NCI-H1105 treated with DMSO at 0.1 percent for 48 hours (cell line): ENCODE measurements around the gene CCDC85C.
"Not testable (repeated sequence)": the region's sequence is repeated elsewhere in the genome, so short reads cannot be mapped to it uniquely, and the experiment has no call there.

ENCODE experiments used
- DNase-seq: peaks from one replicate; lab custom pipeline; 2025; lab: John Stamatoyannopoulos, UW

CCDC85C gene

DNA sequence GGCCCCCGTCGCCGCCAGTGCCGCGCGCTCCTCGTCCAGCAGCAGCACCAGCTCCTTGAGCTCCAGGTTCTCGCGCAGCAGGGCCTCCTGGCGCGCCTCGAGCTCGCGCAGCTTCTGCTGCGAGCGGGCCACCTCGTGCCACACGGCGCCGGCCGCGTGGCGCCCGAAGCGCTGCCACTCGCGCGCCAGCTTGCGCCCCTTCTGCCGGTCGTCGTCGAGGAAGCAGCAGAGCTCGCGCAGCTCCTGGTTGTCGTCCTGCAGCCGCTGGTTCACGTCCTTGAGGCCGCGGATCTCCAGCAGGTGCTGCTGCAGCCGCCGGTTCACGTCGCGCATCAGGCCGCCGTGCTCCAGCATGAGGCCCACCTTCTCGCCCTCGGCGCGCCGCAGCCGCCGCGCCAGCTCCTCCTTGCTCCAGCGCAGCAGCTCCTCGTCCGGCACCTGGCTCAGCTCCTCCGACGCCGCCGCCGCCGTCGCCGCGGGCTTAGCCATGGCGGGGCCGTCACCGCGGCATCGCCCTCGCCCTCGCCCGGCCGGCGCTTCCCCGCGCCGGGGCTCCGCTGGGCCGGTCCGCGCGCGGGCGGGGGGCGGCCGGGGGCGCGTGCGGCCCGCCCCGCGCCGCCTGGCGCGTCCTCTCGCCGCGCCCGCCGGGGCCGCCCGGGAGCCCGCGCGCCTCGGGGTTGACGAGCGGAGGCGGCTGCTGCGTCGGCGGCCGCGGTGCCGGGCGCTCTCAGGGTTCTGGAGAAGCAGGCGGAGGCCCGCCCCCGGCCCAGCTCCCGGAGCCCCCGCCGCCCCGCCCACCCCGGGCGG lies at the start of gene CCDC85C:
CCDC85C (minus strand) TSS at position 737 of the 807 bp plus-strand sequence; CDS start at position 489, 248 bp downstream.
- DNase-seq, result peak; percentile 43

DNA sequence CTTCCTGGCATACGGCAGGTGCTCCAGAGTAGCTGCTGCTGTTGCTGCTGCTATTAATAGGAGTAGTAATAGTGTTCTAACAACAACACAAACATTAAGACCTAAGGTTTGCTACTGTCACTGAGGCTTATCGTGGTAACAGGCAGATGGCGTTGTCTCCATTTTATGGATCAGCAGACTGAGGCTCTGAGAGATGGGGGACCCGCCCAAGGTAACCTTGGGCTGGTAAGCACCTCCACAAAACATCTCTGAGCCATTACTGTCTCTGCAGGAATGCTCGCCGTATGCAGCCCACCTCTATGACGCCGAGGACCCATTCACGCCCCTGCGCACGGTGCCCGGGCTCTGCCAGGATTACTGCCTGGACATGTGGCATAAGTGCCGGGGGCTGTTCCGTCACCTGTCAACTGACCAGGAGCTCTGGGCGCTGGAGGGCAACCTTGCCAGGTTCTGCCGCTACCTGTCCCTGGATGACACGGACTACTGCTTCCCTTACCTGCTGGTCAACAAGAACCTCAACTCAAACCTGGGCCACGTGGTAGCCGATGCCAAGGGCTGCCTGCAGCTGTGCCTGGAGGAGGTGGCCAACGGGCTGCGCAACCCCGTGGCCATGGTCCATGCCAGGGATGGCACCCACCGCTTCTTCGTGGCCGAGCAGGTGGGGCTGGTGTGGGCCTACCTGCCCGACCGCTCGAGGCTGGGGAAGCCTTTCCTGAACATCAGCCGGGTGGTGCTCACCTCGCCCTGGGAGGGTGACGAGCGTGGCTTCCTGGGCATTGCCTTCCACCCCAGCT lies 48.1 kb upstream of the CCDC85C start:
- no peak for DNase-seq

GRCh38 chr14:99650189-99650588 lies 46.2 kb upstream of the CCDC85C start:
- DNase-seq, result no peak

DNA sequence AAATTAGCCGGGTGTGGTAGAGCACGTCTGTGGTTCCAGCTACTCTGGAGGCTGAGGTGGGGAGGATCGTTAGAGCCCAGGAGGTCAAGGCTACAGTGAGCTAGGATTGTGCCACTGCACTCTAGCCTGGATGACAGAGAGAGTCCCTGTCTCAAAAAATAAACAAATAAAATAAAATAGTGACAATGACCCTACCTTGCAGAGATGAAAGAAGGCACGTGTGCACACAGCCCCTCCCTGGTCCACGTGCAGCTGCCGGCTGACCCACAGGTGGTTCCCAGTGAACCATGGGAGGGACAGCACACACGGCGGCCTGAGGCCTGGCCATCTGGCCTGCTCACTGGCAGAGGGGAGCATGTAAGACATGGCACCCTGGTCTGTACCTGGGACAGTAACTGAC lies 45.6 kb upstream of the CCDC85C start:
- no peak for DNase-seq

DNA sequence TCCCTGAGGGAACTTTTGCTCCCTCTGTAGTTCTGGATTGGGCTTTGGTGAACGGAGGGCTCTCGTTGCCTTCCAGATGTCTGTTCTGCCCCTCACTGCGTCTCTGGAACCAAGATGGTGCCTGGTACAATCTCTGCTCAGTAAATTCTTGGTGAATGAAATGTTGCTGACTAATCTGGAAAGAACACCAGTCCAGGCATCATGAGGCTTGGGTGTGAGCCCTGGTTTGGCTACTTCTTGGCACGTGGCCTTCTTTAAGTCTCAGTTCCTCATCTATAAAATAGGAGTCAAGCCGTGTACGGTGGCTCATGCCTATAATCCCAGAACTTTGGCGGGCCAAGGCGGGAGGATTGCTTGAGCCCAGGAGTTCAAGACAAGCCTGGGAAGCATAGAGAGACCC lies 45.2 kb upstream of the CCDC85C start:
- no peak for DNase-seq

DNA sequence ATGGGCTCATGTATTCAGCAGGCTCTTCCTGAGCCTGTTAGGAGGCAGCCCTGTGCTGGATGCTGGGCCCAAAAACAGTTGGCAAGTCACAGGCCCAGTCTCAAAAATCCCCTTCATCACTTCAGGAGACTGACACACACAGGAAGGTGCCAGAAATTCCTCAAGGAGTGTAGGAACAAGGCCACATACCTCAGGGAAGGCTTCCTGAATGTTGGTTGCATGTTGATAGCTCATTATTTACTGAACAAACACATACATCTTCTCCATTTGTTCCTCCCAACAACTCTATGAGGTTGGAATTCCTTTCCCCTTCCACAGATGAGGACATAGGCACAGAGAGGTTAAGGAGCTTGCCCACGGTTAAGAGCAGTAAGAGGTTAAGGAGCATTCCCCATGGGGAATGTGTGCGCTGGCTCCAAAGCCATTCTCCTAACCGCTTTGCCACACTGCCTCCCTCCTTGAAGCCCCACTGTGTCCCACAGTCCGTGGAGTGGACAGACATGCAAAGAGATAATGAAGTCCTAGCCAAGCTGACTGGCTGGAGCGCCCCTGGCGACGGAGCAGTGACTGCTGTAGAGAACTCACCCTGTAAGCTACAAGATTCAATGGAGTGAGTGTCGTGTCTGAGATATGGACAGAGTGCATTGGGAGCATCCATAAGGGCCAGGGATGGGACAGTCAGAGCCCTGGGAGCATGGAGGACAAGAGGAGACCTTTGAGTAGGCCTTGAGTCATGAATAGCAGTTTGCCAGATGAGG lies 44.2 kb upstream of the CCDC85C start:
- no peak for DNase-seq

GRCh38 chr14:99647411-99647810 lies 43.4 kb upstream of the CCDC85C start:
- DNase-seq, result no peak

DNA sequence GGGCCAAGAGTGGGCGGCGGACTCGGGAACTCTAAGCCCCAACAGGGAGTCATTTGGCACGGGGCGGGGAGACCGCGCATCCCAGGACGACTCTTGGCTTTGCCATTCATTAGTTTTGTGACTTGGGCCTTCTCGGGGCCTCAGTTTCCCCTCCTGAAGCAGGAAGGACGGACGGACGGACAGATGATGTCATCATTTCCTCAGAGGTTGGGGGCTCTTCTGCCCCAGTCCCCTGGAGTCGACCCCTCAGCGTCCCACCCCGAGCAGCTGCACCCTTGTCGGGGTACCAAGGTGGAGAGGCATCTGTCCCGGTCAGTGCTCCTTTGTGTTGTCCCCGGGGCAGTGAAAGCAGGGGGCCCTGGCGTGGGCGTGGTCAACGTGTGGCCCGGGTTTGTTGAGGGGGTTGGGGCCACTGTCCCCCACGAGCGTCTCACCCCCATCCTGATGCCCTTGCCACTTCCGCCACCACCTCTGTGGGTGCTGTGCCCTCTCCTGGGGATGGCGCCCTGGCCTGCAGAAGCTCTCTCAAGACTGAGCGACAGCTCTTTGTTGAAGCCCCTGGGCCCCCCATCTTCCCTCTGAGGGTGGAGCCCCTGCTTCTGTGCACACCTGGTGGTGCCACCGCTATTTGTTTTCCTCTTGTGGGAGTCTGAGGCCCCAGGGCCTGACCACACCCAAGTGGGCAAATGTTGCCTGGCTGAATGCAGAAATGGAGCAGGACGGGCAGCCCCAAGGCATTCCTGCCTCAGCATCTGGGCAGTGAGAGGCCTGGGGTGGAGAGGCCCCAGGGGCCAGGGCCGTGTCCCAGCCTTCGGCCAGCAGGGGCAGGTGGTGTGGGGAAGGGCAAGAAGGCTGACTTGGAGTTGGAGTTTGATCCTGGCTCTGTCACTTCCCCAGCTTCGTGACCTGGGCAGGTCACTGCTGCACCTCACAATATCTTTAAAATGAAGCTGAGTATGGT lies 41.8 kb upstream of the CCDC85C start:
- DNase-seq, result no peak

DNA sequence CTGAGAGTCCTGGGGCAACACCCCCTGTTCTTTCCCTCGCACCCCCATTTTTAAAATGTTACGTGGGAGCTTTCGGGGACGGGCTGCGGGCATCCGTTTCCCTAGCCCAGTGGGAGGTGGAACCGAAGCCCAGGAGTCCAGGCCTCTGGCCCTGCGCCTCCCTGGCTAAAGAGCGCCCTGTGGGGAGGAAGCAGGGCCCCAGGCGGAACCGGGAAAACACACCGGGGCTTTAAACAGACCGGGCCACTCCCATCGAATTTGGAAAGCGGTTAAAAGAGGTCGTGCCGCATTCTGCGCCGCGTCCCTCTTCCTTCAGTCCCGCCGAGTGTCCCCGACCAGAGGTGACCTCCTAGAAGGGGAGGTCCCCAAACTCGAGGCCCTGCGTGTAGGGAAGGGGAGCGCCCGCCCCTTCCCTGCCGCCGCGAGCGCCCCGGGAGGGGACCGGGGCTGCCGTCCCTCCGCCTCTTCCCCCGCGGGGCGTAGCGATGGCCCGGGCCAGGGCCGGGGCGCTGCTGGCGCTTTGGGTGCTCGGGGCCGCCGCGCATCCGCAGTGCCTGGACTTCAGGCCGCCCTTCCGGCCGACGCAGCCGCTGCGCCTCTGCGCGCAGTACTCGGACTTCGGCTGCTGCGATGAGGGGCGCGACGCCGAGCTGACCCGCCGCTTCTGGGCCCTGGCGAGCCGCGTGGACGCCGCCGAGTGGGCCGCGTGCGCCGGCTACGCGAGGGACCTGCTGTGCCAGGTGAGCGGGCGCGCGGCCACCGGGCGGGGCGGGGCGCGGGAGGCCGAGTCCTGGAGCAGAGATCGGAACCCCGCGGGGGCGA lies 40.9 kb upstream of the CCDC85C start, which contains the start of gene HHIPL1:
HHIPL1 (plus strand) TSS at position 407 of the 822 bp plus-strand sequence; CDS start at position 486, 79 bp downstream.
- DNase-seq, result no peak

GRCh38 chr14:99644035-99644587 lies 40.1 kb upstream of the CCDC85C start:
- DNase-seq, result no peak

DNA sequence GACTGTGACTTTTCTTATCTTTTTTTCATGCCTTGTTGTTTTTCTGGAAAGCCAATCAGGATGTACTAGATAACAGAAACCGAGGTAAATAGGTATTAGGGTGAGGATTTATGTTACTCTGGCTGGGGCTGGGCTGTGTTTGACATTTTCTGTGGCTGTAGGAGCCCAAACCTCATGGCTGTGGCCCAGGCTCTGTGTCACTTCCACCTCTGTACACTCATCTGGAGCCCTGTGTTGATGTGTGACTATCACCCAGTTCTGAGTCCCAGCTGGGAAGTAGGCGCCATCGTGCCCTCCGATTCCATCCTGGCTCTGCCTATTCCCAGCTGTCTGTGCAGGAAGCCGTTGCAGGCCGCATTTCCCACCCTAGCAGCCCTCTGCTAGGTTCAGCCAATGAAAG lies 39.3 kb upstream of the CCDC85C start:
- DNase-seq, result no peak

- not testable (repeated sequence) for DNase-seq
Measured at GRCh38 chr14:99642771-99643170, 38.8 kb upstream of the CCDC85C start.

- DNase-seq, result no peak
Measured at GRCh38 chr14:99637624-99638023, 33.6 kb upstream of the CCDC85C start.

DNA sequence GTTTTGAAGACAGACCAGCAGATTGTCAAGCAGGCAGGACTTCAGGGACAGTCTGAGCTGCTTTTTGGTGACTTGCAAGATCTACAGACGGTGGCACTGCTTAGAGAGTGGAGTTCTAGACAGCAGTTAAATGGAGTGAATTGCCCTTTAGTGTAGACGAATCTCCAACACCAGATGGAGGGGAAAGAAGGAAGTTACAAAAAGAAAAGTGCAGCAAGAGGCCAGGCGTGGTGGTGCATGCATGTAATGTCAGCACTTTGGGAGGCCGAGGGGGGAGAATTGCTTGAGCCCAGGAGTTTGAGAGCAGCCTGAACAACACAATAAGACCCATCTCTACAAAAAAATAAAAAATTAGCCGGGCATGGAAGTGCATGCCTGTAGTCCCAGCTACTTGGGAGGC lies 32.5 kb upstream of the CCDC85C start:
- DNase-seq, result no peak

DNA sequence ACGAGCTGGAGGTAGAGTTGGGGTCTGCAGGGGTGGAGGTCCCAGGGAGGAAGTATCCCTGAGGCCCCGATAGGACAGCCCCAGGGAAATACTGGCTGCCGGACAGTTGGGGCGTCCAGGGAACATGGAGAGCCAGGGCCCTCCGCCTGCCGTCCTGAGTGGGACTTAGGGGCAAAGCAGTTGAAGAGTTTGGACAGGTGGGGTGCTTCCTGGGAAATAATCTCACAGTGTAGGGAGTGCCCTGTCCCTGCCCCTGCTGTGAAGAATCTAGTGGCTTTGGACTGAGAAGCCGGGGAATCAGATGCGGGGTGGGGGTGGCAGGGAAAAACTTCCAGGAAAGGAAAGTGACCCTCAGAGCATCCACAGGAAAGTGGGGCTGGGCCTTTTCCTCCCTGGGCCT lies 31.1 kb upstream of the CCDC85C start:
- DNase-seq, result no peak

DNA sequence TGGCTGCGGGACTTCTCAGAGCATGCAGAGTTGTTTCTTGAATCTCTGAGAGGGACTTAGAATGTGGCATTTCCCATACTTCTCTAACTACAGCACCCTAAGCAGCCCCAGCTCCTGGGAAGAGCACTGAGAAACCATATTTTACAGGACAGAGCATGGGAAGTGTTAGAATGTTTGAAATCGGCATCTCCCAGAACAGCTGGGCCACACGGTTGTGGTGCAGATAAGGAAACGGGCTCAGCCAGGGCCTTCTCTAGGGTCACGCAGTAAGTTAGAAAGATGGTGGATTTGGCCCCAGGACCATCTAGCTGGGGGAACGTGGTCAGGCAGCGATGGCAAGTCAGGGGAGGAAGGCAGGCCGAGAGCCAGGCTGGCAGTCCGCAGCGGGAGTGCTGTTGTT lies 30.4 kb upstream of the CCDC85C start:
- DNase-seq, result no peak

GRCh38 chr14:99633918-99634317 lies 29.9 kb upstream of the CCDC85C start:
- no peak for DNase-seq

GRCh38 chr14:99633141-99633540 lies 29.1 kb upstream of the CCDC85C start:
- no peak for DNase-seq

- no peak for DNase-seq
Measured at GRCh38 chr14:99632410-99633035, 28.5 kb upstream of the CCDC85C start.

- no peak for DNase-seq
Measured at GRCh38 chr14:99630202-99630601, 26.2 kb upstream of the CCDC85C start.
